DLD1 (cell line): ENCODE data around the gene PRSS27.
"Not testable (repeated sequence)": the region's sequence is repeated elsewhere in the genome, so short reads cannot be mapped to it uniquely, and the experiment has no call there.

ENCODE experiments used
- in situ Hi-C: cut with HindIII; loops from 2 replicates; pipeline ENCODE4 v1.10.0; 2017; ENCODE audit warnings: low sequenced_read_pairs

Gene PRSS27

DNA sequence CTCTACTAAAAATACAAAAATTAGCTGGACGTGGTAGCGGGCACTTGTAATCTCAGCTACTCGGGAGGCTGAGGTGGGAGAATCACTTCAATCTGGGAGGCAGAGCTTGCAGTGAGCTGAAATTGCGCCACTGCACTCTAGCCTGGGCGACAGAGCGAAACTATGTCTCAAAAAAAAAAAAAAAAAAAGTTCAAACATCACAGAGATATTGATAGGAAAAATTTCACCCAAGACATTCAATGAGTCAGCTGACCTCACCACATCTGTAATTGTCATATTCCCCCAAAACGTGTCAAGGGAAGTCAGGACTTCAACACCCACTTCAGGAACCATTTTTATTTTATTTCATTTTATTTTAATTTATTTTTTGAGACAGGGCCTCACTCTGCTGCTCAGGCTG, 8.0 kb upstream of the PRSS27 start:
- in situ Hi-C loops = no loop called here

DNA sequence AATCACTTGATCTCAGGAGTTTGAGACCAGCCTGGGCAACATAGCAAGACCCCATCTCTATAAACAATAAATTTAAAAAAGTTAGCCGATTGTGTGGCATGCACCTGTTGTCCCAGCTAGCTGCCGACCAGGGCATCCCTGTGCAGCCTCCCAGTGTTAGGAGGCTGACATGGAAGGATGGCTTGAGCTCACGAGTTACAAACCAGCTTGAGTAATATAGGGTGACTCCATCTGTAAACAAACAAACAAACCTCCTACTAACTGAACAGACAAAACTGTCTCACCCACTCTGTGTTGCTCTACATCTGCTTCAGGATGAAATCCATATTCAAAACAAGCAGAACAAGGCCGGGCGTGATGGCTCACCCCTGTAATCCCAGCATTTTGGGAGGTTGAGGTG, 6.9 kb upstream of the PRSS27 start:
- in situ Hi-C loops = no loop called here

DNA sequence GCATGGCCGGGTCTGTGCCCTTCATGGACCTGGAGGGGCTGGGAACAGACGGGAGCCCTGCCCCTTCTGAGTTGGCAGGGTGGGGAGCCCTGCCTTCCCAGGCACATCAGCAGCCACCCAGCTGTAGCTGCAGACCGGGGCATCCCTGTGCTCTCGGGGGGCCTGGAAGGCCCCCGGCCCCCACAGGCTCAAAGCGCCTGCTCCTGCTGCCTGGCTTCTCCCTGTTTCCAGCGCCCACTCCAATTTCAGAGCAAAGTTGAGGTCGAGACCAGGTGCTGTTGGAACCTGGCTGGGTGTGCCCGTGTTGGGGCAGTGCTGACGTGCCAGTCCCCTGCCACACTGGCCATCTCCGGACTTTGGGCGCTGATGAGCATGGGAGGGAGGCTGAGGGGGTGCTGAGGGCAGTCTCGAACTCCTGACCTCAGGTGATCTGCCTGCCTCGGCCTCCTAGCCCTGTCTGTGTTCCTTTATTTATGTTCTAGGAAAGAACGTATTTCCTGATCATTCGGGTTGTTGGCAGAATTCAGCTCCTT, 4.9 kb upstream of the PRSS27 start:
- in situ Hi-C loops = no loop called here

DNA sequence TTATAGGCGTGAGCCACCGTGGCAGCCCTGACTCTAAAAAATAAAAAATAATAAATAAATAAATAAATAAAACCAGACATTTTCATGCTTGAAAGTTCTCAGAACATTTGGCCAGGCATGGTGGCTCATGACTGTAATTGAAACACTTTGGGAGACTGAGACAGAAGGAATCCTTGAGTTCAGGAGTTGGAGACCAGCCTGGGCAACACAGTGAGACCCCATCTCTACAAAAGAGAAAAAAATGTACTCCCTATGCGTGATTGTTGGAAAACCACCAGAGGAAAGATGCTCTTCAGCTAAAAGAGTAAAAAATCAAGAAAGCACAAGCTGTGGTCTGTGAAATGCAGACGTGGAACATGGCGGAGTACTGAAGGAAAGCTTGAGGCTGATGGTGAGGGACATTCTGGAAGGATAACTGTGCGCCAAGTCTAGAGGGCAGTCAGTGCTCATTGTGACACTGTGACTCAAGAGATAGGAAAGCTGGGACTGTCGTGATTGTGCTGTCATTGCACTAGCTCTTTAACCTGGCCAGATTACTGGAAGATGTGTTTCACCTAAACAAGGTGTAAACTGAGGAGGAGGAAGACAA, 4.2 kb upstream of the PRSS27 start:
- in situ Hi-C loops = no loop called here

DNA sequence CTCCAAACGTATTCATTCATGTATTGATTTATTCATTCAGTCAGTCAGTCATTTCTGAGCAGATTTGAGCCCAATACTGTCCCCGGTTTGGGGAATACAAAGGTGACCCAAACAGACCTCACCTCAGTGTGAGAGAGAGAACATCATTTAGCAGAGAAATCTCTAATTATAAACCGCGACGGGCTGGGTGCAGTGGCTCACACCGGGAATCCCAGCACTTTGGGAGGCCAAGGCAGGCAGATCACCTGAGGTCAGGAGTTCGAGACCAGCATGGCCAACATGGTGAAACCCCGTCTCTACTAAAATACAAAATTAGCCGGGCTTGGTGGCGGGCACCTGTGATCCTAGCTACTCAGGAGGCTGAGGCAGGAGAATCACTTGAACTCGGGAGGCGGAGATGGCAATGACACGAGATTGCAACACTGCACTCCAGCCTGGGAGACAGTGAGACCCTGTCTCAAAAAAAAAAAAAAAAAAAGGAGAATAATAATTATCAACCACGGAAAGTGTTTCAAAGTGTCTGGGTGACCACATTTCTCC, 1.7 kb upstream of the PRSS27 start:
- in situ Hi-C loops = not testable (repeated sequence)

DNA sequence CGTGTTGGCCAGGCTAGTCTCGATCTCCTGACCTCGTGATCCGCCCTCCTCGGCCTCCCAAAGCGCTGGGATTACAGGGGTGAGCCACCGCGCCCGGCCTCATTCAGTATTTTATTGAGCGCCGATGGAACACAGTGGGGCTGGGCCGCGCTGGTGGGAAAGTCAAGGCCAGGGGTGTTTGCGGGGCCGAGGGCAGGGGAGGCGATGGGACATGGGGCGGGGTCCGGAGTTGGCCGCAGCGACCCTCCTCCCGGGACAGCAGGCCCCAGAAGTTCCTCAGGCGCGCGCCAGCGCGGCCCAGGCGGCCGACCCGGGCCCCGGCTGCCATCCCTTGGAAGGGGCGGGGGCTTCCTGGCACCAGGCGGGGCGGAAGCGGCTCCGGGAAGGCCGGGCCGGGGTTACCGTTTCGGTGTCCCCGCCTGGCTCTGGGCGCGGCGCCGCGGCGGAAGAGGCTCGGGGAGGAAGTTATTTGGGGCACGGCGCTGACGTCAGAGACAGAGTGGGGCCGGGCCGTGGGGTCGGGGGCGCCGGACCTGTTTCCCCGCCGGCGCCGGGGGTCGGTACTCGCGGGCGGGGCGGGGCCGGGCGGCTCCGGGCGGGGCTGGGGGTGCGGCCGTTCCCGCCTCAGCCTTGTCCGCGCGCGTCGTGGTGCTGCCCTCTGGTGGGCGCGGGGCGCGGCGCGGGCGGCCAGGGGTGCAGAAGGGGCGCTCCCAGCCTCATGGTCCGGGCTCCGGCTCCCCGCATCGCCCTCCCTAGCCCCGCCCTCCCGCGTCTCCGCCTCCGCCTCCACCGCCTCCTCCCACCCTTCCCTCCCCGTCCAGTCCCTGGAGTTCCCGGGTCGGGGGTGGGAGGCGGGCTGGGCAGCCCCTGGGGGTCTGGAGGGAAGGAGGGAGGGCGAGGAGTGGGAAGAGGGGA, 952 bp upstream of the PRSS27 start:
- in situ Hi-C loops = no loop called here

DNA sequence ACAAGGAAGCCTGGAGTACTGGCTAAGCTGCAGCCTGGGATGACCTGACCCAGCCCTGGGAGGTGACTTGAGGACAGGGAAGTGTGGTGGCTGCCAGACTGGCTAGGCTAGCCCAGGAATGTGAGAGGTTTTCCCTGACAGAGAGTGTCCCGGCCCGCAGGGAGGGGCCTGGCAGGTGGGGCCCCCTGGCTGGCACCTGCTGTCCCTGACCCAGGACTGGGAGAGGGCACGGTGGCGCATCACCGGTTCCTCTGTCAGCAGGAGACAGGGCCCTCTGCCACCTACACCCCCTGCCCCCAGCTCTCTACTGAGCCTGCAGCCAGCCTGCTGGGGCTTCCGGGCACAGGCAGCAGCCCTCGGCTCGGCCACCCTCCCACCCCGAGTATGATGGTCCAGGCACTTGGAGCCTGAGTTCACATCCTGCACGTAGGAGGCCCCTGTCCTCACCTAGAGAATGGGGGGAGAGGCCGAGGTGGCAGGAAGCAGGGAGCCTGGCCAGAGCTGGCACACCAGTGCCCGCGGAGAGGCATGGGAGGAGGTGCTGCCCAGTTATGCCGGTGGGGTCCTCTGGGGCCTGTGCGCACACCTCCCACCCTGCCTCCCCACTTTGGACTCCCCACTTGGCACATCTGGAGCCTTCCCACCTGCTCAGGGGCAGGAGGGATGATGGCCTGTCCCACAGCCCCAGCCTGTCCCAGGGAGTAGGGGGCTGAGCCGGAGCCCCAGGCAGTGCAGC, 528 bp downstream of the PRSS27 start:
- in situ Hi-C loops = no loop called here

DNA sequence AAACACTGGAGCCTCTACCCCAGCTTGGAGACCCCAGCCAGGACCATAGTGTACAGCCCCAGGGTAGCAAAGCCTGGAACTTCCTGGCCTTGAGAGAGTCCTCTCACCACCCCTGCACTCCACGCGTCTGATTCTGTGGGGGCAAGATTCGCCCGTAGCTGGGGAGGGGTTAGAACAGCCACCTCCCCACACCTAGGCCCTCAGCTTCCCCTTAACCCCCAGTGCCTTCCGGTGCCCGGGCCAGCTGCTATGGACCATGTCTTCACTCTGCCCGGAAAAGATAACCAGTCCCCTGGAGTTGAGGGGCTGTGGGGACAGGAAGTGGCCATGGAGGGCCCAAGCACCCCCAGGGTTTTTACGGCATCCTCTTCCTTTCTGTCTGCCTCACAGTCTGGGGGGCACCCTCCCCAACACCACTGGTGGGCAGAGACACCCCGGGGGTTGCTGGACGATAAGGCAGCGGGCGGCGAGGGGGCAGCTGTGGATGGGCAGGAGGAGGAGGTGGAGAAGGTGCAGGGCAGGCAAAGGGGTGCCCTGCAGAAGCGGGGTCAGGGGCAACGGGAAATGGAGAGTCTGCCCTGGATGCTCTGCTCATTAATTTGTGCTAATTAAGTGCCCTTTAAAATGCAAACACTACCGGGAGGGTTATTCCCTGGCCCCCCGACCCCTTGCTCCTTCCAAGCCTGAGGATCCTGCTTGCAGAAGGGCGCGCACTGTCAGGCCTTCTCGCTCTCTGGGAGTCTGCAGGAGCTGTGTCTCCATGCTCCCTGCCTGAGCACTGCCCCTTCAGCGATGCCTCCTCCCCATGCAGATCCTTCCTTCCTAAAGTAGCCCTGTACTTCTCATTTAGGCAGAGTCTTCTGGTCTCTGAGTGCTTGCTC, 2.4 kb downstream of the PRSS27 start:
- in situ Hi-C loops = no loop called here

DNA sequence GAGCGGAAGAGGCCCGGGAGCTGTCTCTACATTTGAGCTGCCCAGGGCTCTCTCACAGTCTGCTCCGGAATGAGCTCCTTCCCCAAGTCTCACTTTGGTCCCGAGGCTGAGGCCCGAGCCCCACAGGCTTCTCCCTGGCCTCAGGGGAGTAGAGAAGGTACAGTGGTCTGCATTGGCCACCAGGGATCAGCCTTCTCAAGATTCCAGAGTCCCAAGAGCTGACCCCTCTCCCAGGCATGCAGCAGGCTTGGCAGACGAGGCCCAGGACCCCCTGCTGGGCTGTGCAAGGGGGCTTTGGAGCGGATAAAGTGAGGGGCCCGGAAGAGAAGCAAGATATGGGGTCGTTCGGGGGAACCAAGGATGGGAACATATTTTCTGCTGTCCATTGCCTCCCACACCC, 3.1 kb downstream of the PRSS27 start:
- in situ Hi-C loops = no loop called here

DNA sequence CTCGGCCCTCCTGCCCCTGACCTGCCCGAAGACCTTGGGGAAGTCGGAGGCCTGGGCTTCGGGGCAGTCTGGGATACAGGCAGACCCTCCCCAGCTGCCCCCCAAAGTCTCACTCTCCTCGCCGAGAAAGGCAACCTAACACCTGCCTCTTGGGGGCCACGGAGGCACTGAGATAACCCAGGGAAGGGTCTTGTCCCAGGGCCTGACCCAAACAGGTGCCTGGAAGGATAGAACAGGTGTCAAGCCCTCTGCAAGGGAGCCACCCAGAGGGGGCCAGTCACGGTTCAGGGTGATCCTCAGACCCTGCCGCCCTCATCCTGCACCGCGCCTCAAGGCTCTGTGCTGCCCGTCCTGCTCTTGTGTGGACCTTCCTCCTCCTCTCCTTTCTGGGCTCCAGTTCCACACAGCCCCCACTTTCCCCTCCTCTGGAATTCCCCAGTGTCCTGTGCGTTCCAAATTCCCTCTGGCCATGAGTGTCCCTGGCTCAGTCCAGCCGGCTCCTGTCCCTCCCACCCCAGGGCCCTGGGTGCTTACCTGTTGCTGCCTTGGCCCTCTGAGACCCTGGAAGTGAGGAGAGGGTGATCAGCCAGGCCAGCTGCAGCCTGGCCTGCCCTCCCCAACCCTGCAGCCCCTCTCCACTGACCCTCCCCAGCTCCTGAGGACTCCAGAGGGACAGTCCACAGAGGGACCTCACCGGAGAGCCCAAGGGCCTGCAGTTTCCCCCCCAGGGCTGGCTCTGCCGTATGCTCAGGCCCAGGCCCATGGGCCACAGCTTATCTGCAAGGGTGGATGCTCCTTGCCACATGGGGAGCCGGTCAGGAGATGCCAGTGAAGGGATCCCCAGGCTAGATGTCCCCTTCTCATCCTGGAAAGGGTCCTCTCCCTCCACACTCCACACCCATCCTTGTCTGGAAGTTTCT, 3.8 kb downstream of the PRSS27 start:
- in situ Hi-C loops = no loop called here

DNA sequence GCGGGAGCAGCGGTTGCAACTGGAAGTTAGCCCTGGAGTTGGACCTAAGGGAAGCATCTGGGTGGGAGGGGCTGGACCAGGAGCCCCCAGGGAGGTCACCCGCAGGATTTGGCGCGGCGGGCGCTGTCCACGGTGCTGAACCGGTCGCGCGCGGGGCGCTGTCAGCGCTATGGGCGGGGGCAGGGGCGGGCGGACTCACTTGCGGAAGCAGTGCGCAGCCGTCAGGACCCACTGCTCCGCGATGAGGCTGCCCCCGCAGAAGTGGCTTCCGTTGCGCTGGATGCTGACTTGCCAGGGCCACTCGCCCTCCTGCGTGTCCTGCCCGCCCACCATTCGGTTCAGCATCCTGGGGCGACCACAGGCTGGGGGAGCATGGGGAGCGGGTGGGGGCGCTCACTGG, 4.5 kb downstream of the PRSS27 start:
- in situ Hi-C loops = no loop called here

DNA sequence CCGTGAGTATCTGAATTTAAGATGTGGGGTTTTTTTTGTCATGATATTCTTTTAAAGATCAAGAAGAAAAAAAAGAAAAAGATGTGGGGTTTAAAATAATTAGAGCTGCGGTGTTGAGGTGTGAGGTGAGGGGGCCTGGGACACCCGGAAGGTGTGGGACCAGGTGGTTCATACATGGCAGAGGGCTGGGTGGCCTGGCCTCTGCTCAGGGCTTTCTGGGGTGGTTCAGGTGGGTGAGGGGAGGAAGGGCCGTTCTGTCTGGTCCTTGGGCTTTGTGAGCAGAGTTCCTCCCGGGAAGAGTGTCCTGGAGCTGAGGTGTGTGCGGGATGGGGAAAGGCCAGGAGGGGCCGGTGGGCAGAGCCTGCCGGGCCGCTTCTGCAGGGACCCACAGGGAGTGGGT, 5.0 kb downstream of the PRSS27 start:
- in situ Hi-C loops = no loop called here

DNA sequence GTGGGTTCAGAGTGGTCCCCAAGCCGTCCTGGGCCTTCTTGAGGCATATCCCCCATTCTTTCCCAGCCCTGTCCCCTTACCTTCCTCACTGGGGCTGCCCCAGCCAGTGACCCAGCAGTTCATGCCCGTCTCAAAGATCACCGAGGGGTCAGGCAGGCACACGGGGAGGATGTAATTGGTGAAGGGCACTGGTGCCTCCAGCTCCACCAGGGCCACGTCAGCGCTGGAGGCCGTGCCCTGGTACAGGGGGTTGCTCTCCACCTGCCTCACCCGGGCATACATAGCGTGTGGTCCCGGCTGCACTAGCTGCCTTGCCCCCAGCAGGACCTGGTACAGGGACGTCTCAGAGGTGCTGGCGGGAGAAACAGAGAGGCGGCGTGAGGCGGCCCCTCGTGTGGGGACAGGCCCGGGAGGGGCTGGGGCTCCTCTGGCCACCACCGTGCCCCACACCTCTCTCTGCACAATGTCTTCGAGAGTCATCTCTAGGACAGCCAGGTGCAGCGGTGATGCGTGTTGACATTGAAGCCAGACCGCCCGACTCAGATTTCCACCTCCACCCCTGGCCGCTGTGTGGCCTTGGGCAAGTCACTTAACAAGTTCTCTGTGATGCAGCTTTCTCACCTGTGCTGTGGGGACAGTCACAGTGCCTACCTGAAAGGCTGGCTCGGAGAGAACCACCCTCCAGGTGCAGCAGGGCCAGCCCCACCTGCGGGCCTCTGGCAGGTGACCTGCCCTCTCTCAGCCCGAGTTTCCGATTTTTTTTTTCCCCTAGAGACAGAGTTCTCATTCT, 5.8 kb downstream of the PRSS27 start:
- in situ Hi-C loops = no loop called here

DNA sequence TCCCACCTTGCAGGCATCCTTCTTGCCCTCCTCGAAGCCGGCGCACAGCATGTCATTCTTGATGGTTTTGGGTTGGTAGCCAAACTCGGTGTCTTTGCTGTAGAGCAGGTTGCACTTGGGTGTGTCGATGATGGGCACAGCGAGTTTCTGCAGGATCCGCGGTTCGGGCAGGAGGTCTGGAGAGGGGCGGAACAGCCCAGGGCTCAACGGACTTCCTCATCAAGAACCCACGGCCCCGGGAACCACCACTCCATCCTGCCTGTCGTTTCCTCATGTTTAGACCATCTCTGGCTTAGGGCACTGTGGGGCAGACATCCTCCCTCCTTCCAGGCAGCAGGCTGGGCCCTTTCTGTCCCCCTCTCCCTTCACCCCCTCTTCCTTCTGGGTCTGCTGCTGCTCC, 6.5 kb downstream of the PRSS27 start:
- in situ Hi-C loops = no loop called here

DNA sequence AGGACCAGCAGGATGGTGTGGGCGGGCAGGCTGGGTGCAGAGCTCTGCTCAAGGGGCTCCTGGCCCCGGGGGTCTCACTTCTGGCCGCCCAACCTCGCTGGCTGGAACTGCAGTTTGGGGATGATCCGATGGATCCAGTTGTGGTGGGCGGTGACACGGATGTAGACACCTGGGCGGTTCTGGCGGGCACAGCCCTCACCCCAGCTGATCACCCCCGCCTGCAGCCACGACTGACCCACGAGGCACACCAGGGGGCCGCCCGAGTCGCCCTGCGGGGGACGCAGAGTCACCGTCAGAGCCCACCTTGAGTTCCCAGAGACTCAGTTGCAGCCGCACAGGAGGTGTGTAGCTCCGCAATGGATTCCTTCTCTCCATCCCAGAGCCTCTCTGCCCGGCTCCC, 7.5 kb downstream of the PRSS27 start:
- in situ Hi-C loops = no loop called here

DNA sequence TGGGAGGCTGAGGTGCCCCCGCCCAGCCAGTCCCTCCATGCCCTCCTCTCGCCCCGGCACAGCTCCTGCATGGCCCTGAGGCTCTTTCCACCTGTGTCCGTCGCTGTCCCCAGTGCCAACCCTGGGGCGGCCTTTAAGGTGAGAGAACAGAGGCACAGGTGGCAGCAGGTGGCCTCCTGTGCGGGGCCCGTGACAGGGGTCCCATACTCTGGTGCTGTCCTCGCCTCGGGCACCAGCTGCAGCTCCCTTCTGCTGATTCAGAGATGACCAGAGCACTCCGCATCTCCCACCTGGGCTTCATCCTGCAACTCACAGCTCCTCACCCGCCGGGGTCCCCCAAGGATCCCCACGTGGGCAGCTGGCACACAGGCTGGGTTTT, 8.0 kb downstream of the PRSS27 start:
- in situ Hi-C loops = no loop called here

DNA sequence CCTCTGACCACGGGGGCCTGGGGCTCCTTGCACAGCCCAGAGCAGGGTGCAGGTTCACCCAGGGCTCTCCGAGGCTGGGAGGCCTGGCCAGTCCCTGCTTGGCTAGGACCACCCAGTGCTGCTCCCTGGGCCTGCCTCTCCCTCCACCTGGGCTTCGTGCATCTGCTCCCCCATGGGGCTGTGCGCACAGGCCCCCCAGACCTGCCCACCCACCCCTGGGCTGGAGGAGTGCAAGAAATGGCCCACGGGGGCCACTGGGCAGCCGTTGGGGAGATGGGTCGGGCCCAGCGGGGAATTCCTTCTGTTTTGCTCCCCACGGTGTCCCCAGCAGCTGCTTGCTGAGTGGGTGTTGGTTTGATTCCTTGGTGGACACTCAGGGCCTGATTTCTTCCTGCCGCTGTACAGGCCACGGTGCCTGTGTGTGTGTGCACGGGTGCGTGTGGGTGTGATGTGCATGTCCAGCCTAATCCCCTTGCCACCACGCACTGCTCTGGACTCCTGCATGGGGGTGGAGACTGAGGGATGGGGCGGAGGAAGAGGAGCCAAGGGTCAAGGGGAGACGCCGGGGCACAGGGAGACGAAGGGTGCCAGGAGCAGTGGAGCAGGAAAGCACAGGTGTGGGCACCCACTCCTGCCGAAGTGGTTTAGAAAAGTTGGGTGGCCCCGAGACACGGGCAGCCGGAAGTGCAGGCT, 8.5 kb downstream of the PRSS27 start:
- in situ Hi-C loops = no loop called here

DNA sequence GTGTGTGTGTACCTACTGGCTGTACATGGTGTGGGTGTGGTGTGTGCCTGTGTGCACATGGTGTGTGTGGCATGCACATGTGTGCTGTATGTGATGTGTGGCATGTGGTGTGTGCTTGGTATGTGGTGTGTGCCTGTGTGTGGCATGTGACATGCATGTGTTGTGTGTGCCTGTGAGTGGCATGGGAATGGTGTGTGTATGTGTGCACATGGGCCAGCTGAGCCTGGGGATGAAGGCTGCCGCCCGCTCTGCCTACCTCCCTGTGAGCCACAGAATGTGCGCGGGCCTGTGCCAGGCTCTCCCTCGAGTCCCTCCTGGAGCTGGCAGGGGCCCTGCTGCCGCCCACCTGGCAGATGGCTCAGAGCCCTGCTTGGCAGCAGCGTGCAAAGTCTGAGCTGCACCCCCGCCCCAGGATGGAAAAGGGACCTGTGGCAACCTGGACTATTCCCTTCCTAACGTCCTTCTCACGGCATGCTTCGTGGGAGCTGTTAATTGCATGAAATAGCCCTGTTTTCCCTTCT, 9.3 kb downstream of the PRSS27 start:
- in situ Hi-C loops = no loop called here
